Panc1 (cell line): ENCODE data around the gene TBC1D10B.

Experiments
- POLR2AphosphoS5 ChIP-seq: IDR thresholded peaks from 2 replicates; pipeline ENCODE4 v1.6.1; 2012; ENCODE audit warnings: mild to moderate bottlenecking, low read depth, low read length, moderate library complexity
- TCF7L2 ChIP-seq: IDR thresholded peaks from 2 replicates; pipeline ENCODE4 v1.6.1; 2011; ENCODE audit warnings: mild to moderate bottlenecking, low read depth, low read length, inconsistent platforms
- TF ChIP-seq, protein P1 (sequence below): fragments of 450-650 bp; IDR thresholded peaks from 2 replicates; pipeline ENCODE4 v1.5.1; 2017; ENCODE audit warnings: mild to moderate bottlenecking
- TF ChIP-seq, protein P2 (sequence below), 2 experiments: IDR thresholded peaks; 2 replicates each; pipeline ENCODE4 v1.6.1; 2011 to 2012; ENCODE audit warnings: low read depth in 2 of 2, control low read depth in 1 of 2, low read length in 1 of 2, mild to moderate bottlenecking in 1 of 2, moderate library complexity in 1 of 2; ENCODE audit not compliant: insufficient read depth in 1 of 2

DNA sequence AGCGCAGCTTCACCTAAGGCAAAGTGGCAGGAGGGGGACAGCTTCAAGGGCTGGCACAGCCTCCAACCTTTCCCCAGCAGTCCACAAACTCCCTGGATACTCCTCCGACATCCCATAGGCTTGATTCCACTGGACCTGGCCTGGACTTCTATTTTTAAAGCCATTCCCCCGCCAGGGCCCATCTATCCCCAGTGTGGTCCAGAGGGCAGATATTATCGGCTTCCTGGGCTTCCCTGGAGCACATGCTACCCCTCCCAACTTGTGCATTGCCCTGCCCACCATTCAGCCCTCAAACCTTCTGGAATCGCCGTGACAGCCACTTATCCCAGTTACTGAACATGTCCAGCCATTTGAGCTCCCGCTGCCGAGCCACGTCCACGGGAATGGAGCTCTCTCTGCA is 5.1 kb downstream of the TBC1D10B start:
- TF ChIP-seq, protein P1, sequence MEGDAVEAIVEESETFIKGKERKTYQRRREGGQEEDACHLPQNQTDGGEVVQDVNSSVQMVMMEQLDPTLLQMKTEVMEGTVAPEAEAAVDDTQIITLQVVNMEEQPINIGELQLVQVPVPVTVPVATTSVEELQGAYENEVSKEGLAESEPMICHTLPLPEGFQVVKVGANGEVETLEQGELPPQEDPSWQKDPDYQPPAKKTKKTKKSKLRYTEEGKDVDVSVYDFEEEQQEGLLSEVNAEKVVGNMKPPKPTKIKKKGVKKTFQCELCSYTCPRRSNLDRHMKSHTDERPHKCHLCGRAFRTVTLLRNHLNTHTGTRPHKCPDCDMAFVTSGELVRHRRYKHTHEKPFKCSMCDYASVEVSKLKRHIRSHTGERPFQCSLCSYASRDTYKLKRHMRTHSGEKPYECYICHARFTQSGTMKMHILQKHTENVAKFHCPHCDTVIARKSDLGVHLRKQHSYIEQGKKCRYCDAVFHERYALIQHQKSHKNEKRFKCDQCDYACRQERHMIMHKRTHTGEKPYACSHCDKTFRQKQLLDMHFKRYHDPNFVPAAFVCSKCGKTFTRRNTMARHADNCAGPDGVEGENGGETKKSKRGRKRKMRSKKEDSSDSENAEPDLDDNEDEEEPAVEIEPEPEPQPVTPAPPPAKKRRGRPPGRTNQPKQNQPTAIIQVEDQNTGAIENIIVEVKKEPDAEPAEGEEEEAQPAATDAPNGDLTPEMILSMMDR = no peak
- TF ChIP-seq TCF7L2 (no peak), POLR2AphosphoS5 (no peak)
- TF ChIP-seq, protein P2, sequence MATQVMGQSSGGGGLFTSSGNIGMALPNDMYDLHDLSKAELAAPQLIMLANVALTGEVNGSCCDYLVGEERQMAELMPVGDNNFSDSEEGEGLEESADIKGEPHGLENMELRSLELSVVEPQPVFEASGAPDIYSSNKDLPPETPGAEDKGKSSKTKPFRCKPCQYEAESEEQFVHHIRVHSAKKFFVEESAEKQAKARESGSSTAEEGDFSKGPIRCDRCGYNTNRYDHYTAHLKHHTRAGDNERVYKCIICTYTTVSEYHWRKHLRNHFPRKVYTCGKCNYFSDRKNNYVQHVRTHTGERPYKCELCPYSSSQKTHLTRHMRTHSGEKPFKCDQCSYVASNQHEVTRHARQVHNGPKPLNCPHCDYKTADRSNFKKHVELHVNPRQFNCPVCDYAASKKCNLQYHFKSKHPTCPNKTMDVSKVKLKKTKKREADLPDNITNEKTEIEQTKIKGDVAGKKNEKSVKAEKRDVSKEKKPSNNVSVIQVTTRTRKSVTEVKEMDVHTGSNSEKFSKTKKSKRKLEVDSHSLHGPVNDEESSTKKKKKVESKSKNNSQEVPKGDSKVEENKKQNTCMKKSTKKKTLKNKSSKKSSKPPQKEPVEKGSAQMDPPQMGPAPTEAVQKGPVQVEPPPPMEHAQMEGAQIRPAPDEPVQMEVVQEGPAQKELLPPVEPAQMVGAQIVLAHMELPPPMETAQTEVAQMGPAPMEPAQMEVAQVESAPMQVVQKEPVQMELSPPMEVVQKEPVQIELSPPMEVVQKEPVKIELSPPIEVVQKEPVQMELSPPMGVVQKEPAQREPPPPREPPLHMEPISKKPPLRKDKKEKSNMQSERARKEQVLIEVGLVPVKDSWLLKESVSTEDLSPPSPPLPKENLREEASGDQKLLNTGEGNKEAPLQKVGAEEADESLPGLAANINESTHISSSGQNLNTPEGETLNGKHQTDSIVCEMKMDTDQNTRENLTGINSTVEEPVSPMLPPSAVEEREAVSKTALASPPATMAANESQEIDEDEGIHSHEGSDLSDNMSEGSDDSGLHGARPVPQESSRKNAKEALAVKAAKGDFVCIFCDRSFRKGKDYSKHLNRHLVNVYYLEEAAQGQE (IDR thresholded peaks at IDR 0.05; ENCODE audit: insufficient read depth in 1 of 2, low read depth in 2 of 2, low read length in 1 of 2) = no peak
